Erythroblast (primary cell): ENCODE data around the gene TH.
"Not testable (repeated sequence)": the region's sequence is repeated elsewhere in the genome, so short reads cannot be mapped to it uniquely, and the experiment has no call there.

Source experiments
- DNase-seq, 2 experiments: peaks; one replicate each; lab custom pipeline; 2025; lab: John Stamatoyannopoulos, UW
- GATA1 ChIP-seq: IDR thresholded peaks from 2 replicates; pipeline ENCODE4 v1.6.1; 2011; ENCODE audit warnings: low read depth, mild to moderate bottlenecking, control low read depth, low read length, moderate library complexity
- POLR2A ChIP-seq: IDR thresholded peaks from 2 replicates; pipeline ENCODE4 v1.6.1; 2011; ENCODE audit warnings: mild to moderate bottlenecking, low read length

The TH gene

GRCh38 chr11:2182692-2183474, 11.3 kb upstream of the TH start:
- TF ChIP-seq POLR2A (no peak), GATA1 (no peak)

GRCh38 chr11:2182075-2182474, 10.5 kb upstream of the TH start:
- no peak for TF ChIP-seq POLR2A
- no peak for TF ChIP-seq GATA1

More at GRCh38 chr11:2182692-2183474, 11.3 kb upstream of the TH start:
- no peak for DNase-seq

GRCh38 chr11:2180789-2181370, 9.3 kb upstream of the TH start:
- DNase-seq: no peak

More at GRCh38 chr11:2182075-2182474, 10.5 kb upstream of the TH start:
- no peak for DNase-seq

GRCh38 chr11:2180347-2180746, 8.7 kb upstream of the TH start:
- TF ChIP-seq GATA1: no peak
- no peak for TF ChIP-seq POLR2A
- no peak for DNase-seq

More at GRCh38 chr11:2180789-2181370, 9.3 kb upstream of the TH start:
- no peak for TF ChIP-seq GATA1
- no peak for TF ChIP-seq POLR2A

- TF ChIP-seq POLR2A (no peak), GATA1 (no peak)
- DNase-seq: no peak
These were observed 7.9 kb upstream of the TH start for GRCh38 chr11:2179516-2179915.

GRCh38 chr11:2178906-2179494, 7.4 kb upstream of the TH start:
- no peak for DNase-seq
- TF ChIP-seq POLR2A (no peak), GATA1 (no peak)

- not testable (repeated sequence) for DNase-seq
These were observed 6.6 kb upstream of the TH start for GRCh38 chr11:2178055-2178773.

GRCh38 chr11:2177076-2177475, 5.5 kb upstream of the TH start:
- TF ChIP-seq POLR2A (no peak), GATA1 (no peak)
- DNase-seq: no peak

- no peak for TF ChIP-seq POLR2A
- TF ChIP-seq GATA1: no peak
These were observed 4.8 kb upstream of the TH start for GRCh38 chr11:2176389-2176900.

GRCh38 chr11:2175659-2176058, 4.0 kb upstream of the TH start:
- DNase-seq: no peak
- TF ChIP-seq POLR2A (no peak), GATA1 (no peak)

More at GRCh38 chr11:2176389-2176900, 4.8 kb upstream of the TH start:
- DNase-seq: no peak

GRCh38 chr11:2174361-2174760, 2.7 kb upstream of the TH start:
- no peak for DNase-seq
- no peak for TF ChIP-seq POLR2A
- TF ChIP-seq GATA1: no peak

GRCh38 chr11:2173761-2174160, 2.1 kb upstream of the TH start:
- TF ChIP-seq GATA1 (no peak), POLR2A (no peak)
- no peak for DNase-seq

GRCh38 chr11:2173150-2173693, 1.6 kb upstream of the TH start:
- no peak for DNase-seq
- TF ChIP-seq GATA1 (no peak), POLR2A (no peak)
